Progenitor cell of endocrine pancreas (in vitro differentiated cells): Measurements from ENCODE around the gene DPP6. TPM values are rescaled to one million over a fixed set of nuclear protein-coding genes. Genes with fewer than 3 reads are reported as not detected.

Source experiments
- DNase-seq: peaks from one replicate; pipeline ENCODE4 v3.0.0; 2021; ENCODE audit warnings: low spot score; ENCODE audit not compliant: unreplicated experiment
- H3K27ac Mint-ChIP-seq: 2 replicates; pipeline ENCODE4 v1.8.0; 2021; ENCODE audit warnings: mild to moderate bottlenecking, moderate library complexity, mixed read lengths
- H3K27me3 Mint-ChIP-seq: 2 replicates; pipeline ENCODE4 v1.8.0; 2021; ENCODE audit warnings: mixed read lengths
- H3K36me3 Mint-ChIP-seq: 2 replicates; pipeline ENCODE4 v1.8.0; 2022; ENCODE audit warnings: mixed read lengths; ENCODE audit not compliant: insufficient read depth
- H3K4me1 Mint-ChIP-seq: 2 replicates; pipeline ENCODE4 v1.8.0; 2021; ENCODE audit warnings: low read depth, mixed read lengths
- H3K4me3 Mint-ChIP-seq: 2 replicates; pipeline ENCODE4 v1.8.0; 2021; ENCODE audit warnings: low read depth, mild to moderate bottlenecking, moderate library complexity, mixed read lengths
- H3K9me3 Mint-ChIP-seq: 2 replicates; pipeline ENCODE4 v1.8.0; 2021; ENCODE audit warnings: low read depth, mixed read lengths
- CTCF ChIP-seq: fragments of 200-600 bp; sonication (generic); IDR thresholded peaks from one replicate; pipeline ENCODE4 v1.5.0; 2021; ENCODE audit warnings: antibody characterized with exemption, mild to moderate bottlenecking; ENCODE audit not compliant: unreplicated experiment
- total RNA-seq: library from RNA; stranded (reverse); gene quantifications from 2 replicates; pipeline ENCODE4 v1.2.1, GENCODE V29; 2021

The DPP6 gene
- total RNA-seq, 1 donor from 2014 or later = 13.4 TPM

DNA sequence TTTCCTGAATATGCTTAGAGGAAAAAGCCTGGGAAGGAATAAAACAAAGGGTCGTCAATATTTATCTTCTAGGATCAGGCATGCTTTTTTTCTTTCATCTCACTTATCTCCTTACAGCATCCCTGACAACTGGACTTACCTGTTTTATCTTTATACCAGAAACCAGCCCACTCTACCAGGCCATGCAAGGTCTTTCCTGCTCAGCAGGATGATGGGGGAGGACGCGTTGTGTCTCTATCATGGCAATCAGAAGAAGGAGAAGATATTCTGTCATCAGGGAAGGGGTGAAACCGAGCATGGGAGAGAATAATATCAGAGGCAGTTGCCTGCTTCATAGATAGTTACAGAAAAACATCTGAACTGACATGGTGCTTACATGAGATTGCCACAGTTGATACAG, 445.6 kb downstream of the DPP6 start:
- TF ChIP-seq CTCF = no peak
- Mint-ChIP-seq H3K27me3 (no peaks in the 10 kb centered on the region), H3K4me3 (no peak overlapping the region), H3K9me3 (peaks cover 17% of the 10 kb centered on the region), H3K36me3 (peaks cover 6% of the 10 kb centered on the region), H3K27ac (no peak overlapping the region), H3K4me1 (peaks cover 5% of the 10 kb centered on the region)
- DNase-seq = no peak

GRCh38 chr7:154503962-154504550, 451.9 kb downstream of the DPP6 start:
- no peak for DNase-seq
- H3K9me3 Mint-ChIP-seq = peaks cover 17% of the 10 kb centered on the region
- peak; percentile 83 for TF ChIP-seq CTCF
- H3K27me3 Mint-ChIP-seq = no peaks in the 10 kb centered on the region
- H3K36me3 Mint-ChIP-seq = peaks cover 6% of the 10 kb centered on the region
- no peak overlapping the region for H3K4me3 Mint-ChIP-seq
- H3K4me1 Mint-ChIP-seq = no peaks in the 10 kb centered on the region
- H3K27ac Mint-ChIP-seq = no peak overlapping the region

- Mint-ChIP-seq H3K4me1 (no peaks in the 10 kb centered on the region), H3K9me3 (peaks cover 20% of the 10 kb centered on the region), H3K27ac (no peak overlapping the region), H3K36me3 (peaks cover 8% of the 10 kb centered on the region), H3K4me3 (no peak overlapping the region), H3K27me3 (no peaks in the 10 kb centered on the region)
- no peak for DNase-seq
- TF ChIP-seq CTCF = no peak
Observed at GRCh38 chr7:154504918-154505317, 452.7 kb downstream of the DPP6 start.

- Mint-ChIP-seq H3K4me1 (no peaks in the 10 kb centered on the region), H3K27ac (no peak overlapping the region), H3K36me3 (peaks cover 8% of the 10 kb centered on the region), H3K9me3 (peaks cover 18% of the 10 kb centered on the region), H3K4me3 (no peak overlapping the region), H3K27me3 (no peaks in the 10 kb centered on the region)
- no peak for DNase-seq
- TF ChIP-seq CTCF = no peak
Observed at GRCh38 chr7:154505362-154505761, 453.2 kb downstream of the DPP6 start.

- peaks cover 3% of the 10 kb centered on the region for H3K9me3 Mint-ChIP-seq
- TF ChIP-seq CTCF = no peak
- no peak overlapping the region for H3K27ac Mint-ChIP-seq
- H3K4me3 Mint-ChIP-seq = no peak overlapping the region
- no peaks in the 10 kb centered on the region for H3K4me1 Mint-ChIP-seq
- DNase-seq = no peak
- no peaks in the 10 kb centered on the region for H3K27me3 Mint-ChIP-seq
- H3K36me3 Mint-ChIP-seq = peaks cover 1% of the 10 kb centered on the region
Observed at GRCh38 chr7:154509192-154509591, 457.0 kb downstream of the DPP6 start.
